ENCODE data around the gene DGKD. TPM values are rescaled to one million over a fixed set of nuclear protein-coding genes. Genes with fewer than 3 reads are reported as not detected.

Gene DGKD
- total and polyA plus RNA-seq, 9 of the 15 experiments (the other 6 are each of a cell fraction or from before 2014, with no cell fraction given): 0.52 to 29.5 (median 10.6) TPM

GRCh38 chr2:233326500-233326899 lies 27.8 kb upstream of the DGKD start:
- Histone ChIP-seq H3K9ac (ENCODE audit: insufficient read depth in 1 of 2, low read depth in 2 of 2, low read length in 2 of 2) (no peak overlapping the region), H3K4me1 (replicated peaks in 1 of 2; ENCODE audit: control insufficient read depth in 2 of 2, insufficient read depth in 2 of 2, low read length in 2 of 2) (peaks cover 0 to 14% of the 10 kb centered on the region in 2 experiments; a peak in 4 of 5 replicates), H2AFZ (ENCODE audit: low read depth, low read length) (no peak overlapping the region), H3K27ac (ENCODE audit: extremely low read depth, low read depth, low read length) (no peak overlapping the region), H3K4me3 (no peak overlapping the region), H3K4me2 (ENCODE audit: insufficient read depth, low read length) (no peak overlapping the region), H4K20me1 (replicated peaks; ENCODE audit: control insufficient read depth, insufficient read depth, low read length) (no peaks in the 10 kb centered on the region), H3K9me3 (replicated peaks; ENCODE audit: control insufficient read depth, insufficient read depth, low read depth, low read length) (no peaks in the 10 kb centered on the region), H3K27me3 (ENCODE audit: control insufficient read depth in 2 of 2, insufficient read depth in 2 of 2, low read length in 2 of 2) (0 out of 5 replicates have a peak, but pooled peaks cover 0 to 4% of the 10 kb centered on the region in 2 experiments), H3K79me2 (ENCODE audit: control insufficient read depth, insufficient read depth, low read length) (no peaks in the 10 kb centered on the region), H3K36me3 (ENCODE audit: control insufficient read depth, insufficient read depth, low read length) (no peaks in the 10 kb centered on the region), H3K9me1 (ENCODE audit: control insufficient read depth, insufficient read depth, low read length) (peaks cover 3% of the 10 kb centered on the region)
- in situ Hi-C loops (cut with MboI) (no loop called here), intact Hi-C loops (cut with micrococcal nuclease) (no loop called here)
- ChIA-PET POLR2A (no interaction called here), CTCF (ENCODE audit: low intra/inter-chr PET ratio) (no interaction called here)
- DNase-seq (ENCODE audit: extremely low read depth in 1 of 4, low spot score in 3 of 4) (no peak), ATAC-seq (no peak), FAIRE-seq (no peak)
- BruUV-seq (replicated peaks): no TSS peak
- 35% methylated on average over 3 of the region's 8 CpGs for WGBS (ENCODE audit: insufficient coverage, low coverage, missing lambda C conversion rate)
- no peak for TF ChIP-seq MXI1 (IDR thresholded peaks at IDR 0.05; ENCODE audit: low read depth, low read length)
- TF ChIP-seq, protein P1, sequence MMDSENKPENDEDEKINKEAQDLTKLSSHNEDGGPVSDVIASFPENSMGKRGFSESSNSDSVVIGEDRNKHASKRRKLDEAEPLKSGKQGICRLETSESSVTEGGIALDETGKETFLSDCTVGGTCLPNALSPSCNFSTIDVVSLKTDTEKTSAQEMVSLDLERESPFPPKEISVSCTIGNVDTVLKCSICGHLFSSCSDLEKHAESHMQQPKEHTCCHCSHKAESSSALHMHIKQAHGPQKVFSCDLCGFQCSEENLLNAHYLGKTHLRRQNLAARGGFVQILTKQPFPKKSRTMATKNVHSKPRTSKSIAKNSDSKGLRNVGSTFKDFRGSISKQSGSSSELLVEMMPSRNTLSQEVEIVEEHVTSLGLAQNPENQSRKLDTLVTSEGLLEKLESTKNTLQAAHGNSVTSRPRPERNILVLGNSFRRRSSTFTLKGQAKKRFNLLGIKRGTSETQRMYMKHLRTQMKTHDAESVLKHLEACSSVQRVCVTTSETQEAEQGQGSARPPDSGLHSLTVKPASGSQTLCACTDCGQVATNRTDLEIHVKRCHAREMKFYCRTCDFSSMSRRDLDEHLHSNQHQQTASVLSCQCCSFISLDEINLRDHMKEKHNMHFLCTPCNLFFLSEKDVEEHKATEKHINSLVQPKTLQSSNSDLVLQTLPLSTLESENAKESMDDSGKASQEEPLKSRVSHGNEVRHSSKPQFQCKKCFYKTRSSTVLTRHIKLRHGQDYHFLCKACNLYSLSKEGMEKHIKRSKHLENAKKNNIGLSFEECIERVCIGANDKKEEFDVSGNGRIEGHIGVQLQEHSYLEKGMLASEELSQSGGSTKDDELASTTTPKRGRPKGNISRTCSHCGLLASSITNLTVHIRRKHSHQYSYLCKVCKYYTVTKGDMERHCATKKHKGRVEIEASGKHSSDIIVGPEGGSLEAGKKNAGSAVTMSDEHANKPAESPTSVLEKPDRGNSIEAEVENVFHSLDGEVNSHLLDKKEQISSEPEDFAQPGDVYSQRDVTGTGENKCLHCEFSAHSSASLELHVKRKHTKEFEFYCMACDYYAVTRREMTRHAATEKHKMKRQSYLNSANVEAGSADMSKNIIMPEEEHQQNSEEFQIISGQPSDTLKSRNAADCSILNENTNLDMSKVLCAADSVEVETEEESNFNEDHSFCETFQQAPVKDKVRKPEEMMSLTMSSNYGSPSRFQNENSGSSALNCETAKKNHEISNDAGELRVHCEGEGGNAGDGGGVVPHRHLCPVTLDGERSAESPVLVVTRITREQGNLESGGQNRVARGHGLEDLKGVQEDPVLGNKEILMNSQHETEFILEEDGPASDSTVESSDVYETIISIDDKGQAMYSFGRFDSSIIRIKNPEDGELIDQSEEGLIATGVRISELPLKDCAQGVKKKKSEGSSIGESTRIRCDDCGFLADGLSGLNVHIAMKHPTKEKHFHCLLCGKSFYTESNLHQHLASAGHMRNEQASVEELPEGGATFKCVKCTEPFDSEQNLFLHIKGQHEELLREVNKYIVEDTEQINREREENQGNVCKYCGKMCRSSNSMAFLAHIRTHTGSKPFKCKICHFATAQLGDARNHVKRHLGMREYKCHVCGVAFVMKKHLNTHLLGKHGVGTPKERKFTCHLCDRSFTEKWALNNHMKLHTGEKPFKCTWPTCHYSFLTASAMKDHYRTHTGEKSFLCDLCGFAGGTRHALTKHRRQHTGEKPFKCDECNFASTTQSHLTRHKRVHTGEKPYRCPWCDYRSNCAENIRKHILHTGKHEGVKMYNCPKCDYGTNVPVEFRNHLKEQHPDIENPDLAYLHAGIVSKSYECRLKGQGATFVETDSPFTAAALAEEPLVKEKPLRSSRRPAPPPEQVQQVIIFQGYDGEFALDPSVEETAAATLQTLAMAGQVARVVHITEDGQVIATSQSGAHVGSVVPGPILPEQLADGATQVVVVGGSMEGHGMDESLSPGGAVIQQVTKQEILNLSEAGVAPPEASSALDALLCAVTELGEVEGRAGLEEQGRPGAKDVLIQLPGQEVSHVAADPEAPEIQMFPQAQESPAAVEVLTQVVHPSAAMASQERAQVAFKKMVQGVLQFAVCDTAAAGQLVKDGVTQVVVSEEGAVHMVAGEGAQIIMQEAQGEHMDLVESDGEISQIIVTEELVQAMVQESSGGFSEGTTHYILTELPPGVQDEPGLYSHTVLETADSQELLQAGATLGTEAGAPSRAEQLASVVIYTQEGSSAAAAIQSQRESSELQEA (IDR thresholded peaks at IDR 0.05; ENCODE audit: low read depth): no peak
- TF ChIP-seq, protein P2, sequence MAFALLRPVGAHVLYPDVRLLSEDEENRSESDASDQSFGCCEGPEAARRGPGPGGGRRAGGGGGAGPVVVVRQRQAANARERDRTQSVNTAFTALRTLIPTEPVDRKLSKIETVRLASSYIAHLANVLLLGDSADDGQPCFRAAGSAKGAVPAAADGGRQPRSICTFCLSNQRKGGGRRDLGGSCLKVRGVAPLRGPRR (CRISPR knock-in tag; IDR thresholded peaks at IDR 0.05): no peak
- TF ChIP-seq HEY1 (CRISPR knock-in tag; IDR thresholded peaks at IDR 0.05; ENCODE audit: borderline replicate concordance): no peak
- TF ChIP-seq ZSCAN32 (CRISPR knock-in tag; IDR thresholded peaks at IDR 0.05): no peak
- TF ChIP-seq, protein P3, sequence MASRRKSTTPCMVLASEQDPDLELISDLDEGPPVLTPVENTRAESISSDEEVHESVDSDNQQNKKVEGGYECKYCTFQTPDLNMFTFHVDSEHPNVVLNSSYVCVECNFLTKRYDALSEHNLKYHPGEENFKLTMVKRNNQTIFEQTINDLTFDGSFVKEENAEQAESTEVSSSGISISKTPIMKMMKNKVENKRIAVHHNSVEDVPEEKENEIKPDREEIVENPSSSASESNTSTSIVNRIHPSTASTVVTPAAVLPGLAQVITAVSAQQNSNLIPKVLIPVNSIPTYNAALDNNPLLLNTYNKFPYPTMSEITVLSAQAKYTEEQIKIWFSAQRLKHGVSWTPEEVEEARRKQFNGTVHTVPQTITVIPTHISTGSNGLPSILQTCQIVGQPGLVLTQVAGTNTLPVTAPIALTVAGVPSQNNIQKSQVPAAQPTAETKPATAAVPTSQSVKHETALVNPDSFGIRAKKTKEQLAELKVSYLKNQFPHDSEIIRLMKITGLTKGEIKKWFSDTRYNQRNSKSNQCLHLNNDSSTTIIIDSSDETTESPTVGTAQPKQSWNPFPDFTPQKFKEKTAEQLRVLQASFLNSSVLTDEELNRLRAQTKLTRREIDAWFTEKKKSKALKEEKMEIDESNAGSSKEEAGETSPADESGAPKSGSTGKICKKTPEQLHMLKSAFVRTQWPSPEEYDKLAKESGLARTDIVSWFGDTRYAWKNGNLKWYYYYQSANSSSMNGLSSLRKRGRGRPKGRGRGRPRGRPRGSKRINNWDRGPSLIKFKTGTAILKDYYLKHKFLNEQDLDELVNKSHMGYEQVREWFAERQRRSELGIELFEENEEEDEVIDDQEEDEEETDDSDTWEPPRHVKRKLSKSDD (conservative IDR thresholded peaks at IDR 0.05; ENCODE audit: low read length): no peak
- TF ChIP-seq, protein P4, sequence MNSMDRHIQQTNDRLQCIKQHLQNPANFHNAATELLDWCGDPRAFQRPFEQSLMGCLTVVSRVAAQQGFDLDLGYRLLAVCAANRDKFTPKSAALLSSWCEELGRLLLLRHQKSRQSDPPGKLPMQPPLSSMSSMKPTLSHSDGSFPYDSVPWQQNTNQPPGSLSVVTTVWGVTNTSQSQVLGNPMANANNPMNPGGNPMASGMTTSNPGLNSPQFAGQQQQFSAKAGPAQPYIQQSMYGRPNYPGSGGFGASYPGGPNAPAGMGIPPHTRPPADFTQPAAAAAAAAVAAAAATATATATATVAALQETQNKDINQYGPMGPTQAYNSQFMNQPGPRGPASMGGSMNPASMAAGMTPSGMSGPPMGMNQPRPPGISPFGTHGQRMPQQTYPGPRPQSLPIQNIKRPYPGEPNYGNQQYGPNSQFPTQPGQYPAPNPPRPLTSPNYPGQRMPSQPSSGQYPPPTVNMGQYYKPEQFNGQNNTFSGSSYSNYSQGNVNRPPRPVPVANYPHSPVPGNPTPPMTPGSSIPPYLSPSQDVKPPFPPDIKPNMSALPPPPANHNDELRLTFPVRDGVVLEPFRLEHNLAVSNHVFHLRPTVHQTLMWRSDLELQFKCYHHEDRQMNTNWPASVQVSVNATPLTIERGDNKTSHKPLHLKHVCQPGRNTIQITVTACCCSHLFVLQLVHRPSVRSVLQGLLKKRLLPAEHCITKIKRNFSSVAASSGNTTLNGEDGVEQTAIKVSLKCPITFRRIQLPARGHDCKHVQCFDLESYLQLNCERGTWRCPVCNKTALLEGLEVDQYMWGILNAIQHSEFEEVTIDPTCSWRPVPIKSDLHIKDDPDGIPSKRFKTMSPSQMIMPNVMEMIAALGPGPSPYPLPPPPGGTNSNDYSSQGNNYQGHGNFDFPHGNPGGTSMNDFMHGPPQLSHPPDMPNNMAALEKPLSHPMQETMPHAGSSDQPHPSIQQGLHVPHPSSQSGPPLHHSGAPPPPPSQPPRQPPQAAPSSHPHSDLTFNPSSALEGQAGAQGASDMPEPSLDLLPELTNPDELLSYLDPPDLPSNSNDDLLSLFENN (IDR thresholded peaks at IDR 0.05; ENCODE audit: low read depth in 2 of 2, low read length in 2 of 2): no peak
